K562 (cell line): ENCODE measurements around the gene PARD3B.

ENCODE experiments used
- ARNT ChIP-seq, 2 experiments: fragments of 450-650 bp; IDR thresholded peaks; 2 replicates each; pipeline ENCODE4 v1.6.1; 2016; ENCODE audit warnings: mild to moderate bottlenecking in 1 of 2
- EP300 ChIP-seq: IDR thresholded peaks from 2 replicates; pipeline ENCODE4 v1.6.1; 2012; ENCODE audit warnings: low read length, improper control_type of control experiment
- EZH2 ChIP-seq: IDR thresholded peaks from 2 replicates; pipeline ENCODE4 v1.6.1; 2012; ENCODE audit warnings: low read depth, mild to moderate bottlenecking, inconsistent platforms, low read length, borderline replicate concordance
- POLR2A ChIP-seq: fragments of 450-650 bp; conservative IDR thresholded peaks from 2 replicates; pipeline ENCODE4 v1.6.1; 2016
- SRSF1 ChIP-seq: fragments of 200-400 bp; formaldehyde crosslinking; IDR thresholded peaks from 2 replicates; pipeline ENCODE4 v1.6.1; 2017; ENCODE audit warnings: mild to moderate bottlenecking, low read depth, low read length, moderate library complexity
- ZSCAN32 ChIP-seq: fragments of 450-650 bp; formaldehyde crosslinking; IDR thresholded peaks from 2 replicates; pipeline ENCODE4 v1.4.0; 2020; ENCODE audit warnings: mild to moderate bottlenecking, moderate library complexity
- TF ChIP-seq, protein P1 (sequence below), 3 experiments: IDR thresholded peaks in 2 of 3; conservative IDR thresholded peaks in 1 of 3; 2 replicates each; pipeline ENCODE4 v1.5.1; 2011 to 2012; ENCODE audit warnings: low read length in 3 of 3, mild to moderate bottlenecking in 3 of 3, control low read depth in 2 of 3, improper control_type of control experiment in 1 of 3, inconsistent platforms in 1 of 3, low read depth in 1 of 3, mixed read lengths in 1 of 3, moderate library complexity in 1 of 3; ENCODE audit not compliant: insufficient read depth in 2 of 3
- TF ChIP-seq, protein P2 (sequence below), 2 experiments: fragments of 450-650 bp in 1 of 2; sonication (generic) in 1 of 2; formaldehyde crosslinking in 1 of 2; IDR thresholded peaks in 1 of 2; conservative IDR thresholded peaks in 1 of 2; 2 replicates each; pipeline versions ENCODE4 v1.6.1 to v1.8.1; 2016 to 2023; ENCODE audit warnings: mild to moderate bottlenecking in 2 of 2, moderate library complexity in 2 of 2, inconsistent platforms in 1 of 2, missing genetic modification reagents in 1 of 2

DNA sequence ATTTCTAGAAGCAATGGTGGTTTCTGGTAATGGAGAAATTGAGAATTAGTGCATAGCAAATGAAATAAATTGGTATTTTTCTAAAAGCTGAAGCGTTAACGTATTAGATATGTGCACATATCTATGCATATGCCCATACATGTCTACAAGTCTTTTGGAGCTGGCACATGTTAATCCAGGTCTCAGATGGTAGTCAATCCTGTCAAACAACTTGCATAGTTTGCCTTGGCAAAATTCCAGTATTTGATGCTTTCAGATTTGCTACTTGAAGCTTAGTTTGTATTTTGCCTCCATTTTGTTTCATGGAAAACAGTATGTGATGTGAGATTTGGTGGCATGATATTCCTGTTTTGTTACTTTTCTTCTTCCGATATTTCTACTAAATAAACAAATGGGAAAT is 304.6 kb downstream of the PARD3B start:
- TF ChIP-seq POLR2A (no peak), EZH2 (no peak), EP300 (no peak), ZSCAN32 (CRISPR knock-in tag) (no peak), SRSF1 (no peak), ARNT (IDR thresholded peaks at IDR 0.05) (no peak)
- TF ChIP-seq, protein P1, sequence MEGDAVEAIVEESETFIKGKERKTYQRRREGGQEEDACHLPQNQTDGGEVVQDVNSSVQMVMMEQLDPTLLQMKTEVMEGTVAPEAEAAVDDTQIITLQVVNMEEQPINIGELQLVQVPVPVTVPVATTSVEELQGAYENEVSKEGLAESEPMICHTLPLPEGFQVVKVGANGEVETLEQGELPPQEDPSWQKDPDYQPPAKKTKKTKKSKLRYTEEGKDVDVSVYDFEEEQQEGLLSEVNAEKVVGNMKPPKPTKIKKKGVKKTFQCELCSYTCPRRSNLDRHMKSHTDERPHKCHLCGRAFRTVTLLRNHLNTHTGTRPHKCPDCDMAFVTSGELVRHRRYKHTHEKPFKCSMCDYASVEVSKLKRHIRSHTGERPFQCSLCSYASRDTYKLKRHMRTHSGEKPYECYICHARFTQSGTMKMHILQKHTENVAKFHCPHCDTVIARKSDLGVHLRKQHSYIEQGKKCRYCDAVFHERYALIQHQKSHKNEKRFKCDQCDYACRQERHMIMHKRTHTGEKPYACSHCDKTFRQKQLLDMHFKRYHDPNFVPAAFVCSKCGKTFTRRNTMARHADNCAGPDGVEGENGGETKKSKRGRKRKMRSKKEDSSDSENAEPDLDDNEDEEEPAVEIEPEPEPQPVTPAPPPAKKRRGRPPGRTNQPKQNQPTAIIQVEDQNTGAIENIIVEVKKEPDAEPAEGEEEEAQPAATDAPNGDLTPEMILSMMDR (IDR thresholded peaks at IDR 0.05 in 2 of 3, conservative IDR thresholded peaks at IDR 0.05 in 1 of 3; ENCODE audit: insufficient read depth in 2 of 3, low read depth in 1 of 3, low read length in 3 of 3) = no peak
- TF ChIP-seq, protein P2, sequence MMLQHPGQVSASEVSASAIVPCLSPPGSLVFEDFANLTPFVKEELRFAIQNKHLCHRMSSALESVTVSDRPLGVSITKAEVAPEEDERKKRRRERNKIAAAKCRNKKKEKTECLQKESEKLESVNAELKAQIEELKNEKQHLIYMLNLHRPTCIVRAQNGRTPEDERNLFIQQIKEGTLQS (IDR thresholded peaks at IDR 0.05) = no peak
- TF ChIP-seq, protein P2 (CRISPR knock-in tag; conservative IDR thresholded peaks at IDR 0.05) = no peak
